Ishikawa (cell line): Measurements from ENCODE around the gene XRCC1.

Experiments used
- CEBPB ChIP-seq: IDR thresholded peaks from 2 replicates; pipeline ENCODE4 v1.6.1; 2012
- CREB1 ChIP-seq: IDR thresholded peaks from 2 replicates; pipeline ENCODE4 v1.6.1; 2012; ENCODE audit warnings: low read depth
- EGR1 ChIP-seq: IDR thresholded peaks from 2 replicates; pipeline ENCODE4 v1.6.1; 2012
- EP300 ChIP-seq: IDR thresholded peaks from 2 replicates; pipeline ENCODE4 v1.6.1; 2012; ENCODE audit warnings: borderline replicate concordance
- FOXM1 ChIP-seq: IDR thresholded peaks from 2 replicates; pipeline ENCODE4 v1.6.1; 2012; ENCODE audit warnings: low read depth, borderline replicate concordance
- NFIC ChIP-seq: IDR thresholded peaks from 2 replicates; pipeline ENCODE4 v1.6.1; 2012
- RAD21 ChIP-seq: IDR thresholded peaks from 2 replicates; pipeline ENCODE4 v1.6.1; 2012; ENCODE audit warnings: low read depth
- REST ChIP-seq: IDR thresholded peaks from 2 replicates; pipeline ENCODE4 v1.6.1; 2012; ENCODE audit warnings: low read depth, mild to moderate bottlenecking
- TAF1 ChIP-seq: IDR thresholded peaks from 2 replicates; pipeline ENCODE4 v1.6.1; 2012; ENCODE audit warnings: low read depth, mild to moderate bottlenecking
- TCF12 ChIP-seq: IDR thresholded peaks from 2 replicates; pipeline ENCODE4 v1.6.1; 2012; ENCODE audit warnings: low read depth
- TEAD4 ChIP-seq: IDR thresholded peaks from 2 replicates; pipeline ENCODE4 v1.6.1; 2012
- YY1 ChIP-seq: IDR thresholded peaks from 2 replicates; pipeline ENCODE4 v1.6.1; 2012; ENCODE audit warnings: low read depth
- ZBTB7A ChIP-seq: IDR thresholded peaks from 2 replicates; pipeline ENCODE4 v1.6.1; 2012; ENCODE audit warnings: low read depth
- TF ChIP-seq, protein P1 (sequence below): IDR thresholded peaks from 2 replicates; pipeline ENCODE4 v1.6.1; 2012
- TF ChIP-seq, protein P2 (sequence below): IDR thresholded peaks from 2 replicates; pipeline ENCODE4 v1.6.1; 2012

The XRCC1 gene

GRCh38 chr19:43620061-43621001 lies 45.0 kb upstream of the XRCC1 start:
- TF ChIP-seq NFIC (no peak), TEAD4 (no peak), CEBPB (no peak), ZBTB7A (no peak), EP300 (no peak), YY1 (no peak)
- TF ChIP-seq, protein P1, sequence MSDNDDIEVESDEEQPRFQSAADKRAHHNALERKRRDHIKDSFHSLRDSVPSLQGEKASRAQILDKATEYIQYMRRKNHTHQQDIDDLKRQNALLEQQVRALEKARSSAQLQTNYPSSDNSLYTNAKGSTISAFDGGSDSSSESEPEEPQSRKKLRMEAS = no peak; the same call in 1 of the 2 replicates

- TF ChIP-seq, protein P1 = peak; percentile 79
- no peak for TF ChIP-seq NFIC
- TF ChIP-seq FOXM1 = no peak
- peak; percentile 20; the same call in 1 of the 2 replicates for TF ChIP-seq TAF1
- no peak for TF ChIP-seq YY1
- TF ChIP-seq EP300 = no peak; the same call in 1 of the 2 replicates
- no peak for TF ChIP-seq EGR1
- TF ChIP-seq ZBTB7A = peak; percentile 88
- 0 out of 2 replicates have a peak, but pooled peaks have one; percentile 9 for TF ChIP-seq TEAD4
- no peak for TF ChIP-seq CREB1
- TF ChIP-seq RAD21 = no peak
These were observed 44.1 kb upstream of the XRCC1 start, which contains the start of gene ZNF428 for GRCh38 chr19:43619262-43620060. Gene ZNF428 (minus strand): TSS chr19:43619629. CDS start chr19:43614304, 5,325 bp downstream.

DNA sequence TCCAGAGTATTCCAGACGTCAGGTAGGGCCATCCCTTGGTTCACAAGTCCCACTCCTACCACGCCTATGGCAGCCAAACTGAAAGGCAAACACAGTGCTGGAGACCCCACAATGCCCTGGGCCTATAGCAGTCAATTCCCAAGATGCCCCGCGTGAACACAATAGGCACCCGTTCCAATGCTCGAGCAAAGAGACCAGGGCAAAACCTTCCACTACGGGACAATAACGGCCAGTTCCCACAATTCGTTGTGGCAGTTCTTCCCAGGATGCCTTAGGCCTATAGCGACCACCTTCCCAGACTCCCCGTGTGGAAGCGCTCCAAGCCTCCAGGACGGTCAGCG lies 43.6 kb upstream of the XRCC1 start:
- TF ChIP-seq ZBTB7A (no peak), TCF12 (no peak), CEBPB (no peak), TEAD4 (no peak), TAF1 (no peak), NFIC (no peak), EGR1 (no peak), EP300 (no peak), YY1 (no peak), CREB1 (no peak), FOXM1 (no peak), REST (no peak), RAD21 (no peak)
- TF ChIP-seq, protein P1 = no peak
- TF ChIP-seq, protein P2, sequence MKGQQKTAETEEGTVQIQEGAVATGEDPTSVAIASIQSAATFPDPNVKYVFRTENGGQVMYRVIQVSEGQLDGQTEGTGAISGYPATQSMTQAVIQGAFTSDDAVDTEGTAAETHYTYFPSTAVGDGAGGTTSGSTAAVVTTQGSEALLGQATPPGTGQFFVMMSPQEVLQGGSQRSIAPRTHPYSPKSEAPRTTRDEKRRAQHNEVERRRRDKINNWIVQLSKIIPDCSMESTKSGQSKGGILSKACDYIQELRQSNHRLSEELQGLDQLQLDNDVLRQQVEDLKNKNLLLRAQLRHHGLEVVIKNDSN = no peak

DNA sequence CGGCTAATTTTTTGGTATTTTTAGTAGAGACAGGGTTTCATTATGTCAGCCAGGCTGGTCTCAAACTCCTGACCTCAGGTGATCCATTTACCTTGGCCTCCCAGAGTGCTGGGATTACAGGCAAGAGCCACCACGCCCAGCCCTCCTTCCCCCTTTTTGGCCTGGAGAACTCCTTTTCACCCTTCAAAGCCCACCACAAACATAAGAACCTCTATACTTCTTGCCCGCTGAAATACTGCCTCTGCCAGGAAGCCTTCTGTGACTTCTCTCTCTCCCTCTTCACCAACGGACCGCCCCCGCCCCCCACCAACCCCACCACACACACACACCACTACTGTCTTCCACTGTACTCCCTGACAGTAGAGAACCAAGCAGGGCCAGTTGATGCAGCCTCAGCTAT lies 41.6 kb upstream of the XRCC1 start:
- TF ChIP-seq YY1 = no peak
- TF ChIP-seq TEAD4 = no peak
- TF ChIP-seq FOXM1 = no peak
- no peak for TF ChIP-seq ZBTB7A
- no peak for TF ChIP-seq CREB1
- no peak for TF ChIP-seq CEBPB
- TF ChIP-seq TCF12 = no peak
- TF ChIP-seq RAD21 = no peak

DNA sequence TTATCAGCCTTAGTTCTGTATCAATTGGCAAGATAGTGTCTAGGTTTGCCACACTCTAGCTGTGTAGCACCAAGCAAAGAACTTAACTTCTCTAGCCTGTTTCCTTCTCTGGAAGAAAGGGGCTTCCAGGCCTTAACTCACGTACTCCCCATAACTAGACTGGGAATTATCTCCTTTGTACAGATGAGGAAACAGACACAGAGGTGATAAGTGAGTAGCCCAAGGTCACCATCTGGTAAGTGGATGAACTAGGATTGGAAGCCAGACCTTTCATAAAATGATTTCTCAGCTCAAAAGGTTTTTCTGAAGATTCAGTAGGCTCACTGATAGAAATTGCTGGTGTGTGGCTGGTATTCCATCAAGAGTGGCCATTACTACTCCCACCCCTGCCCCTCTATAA lies 41.0 kb upstream of the XRCC1 start:
- TF ChIP-seq EP300 = no peak
- TF ChIP-seq YY1 = no peak
- no peak for TF ChIP-seq EGR1

DNA sequence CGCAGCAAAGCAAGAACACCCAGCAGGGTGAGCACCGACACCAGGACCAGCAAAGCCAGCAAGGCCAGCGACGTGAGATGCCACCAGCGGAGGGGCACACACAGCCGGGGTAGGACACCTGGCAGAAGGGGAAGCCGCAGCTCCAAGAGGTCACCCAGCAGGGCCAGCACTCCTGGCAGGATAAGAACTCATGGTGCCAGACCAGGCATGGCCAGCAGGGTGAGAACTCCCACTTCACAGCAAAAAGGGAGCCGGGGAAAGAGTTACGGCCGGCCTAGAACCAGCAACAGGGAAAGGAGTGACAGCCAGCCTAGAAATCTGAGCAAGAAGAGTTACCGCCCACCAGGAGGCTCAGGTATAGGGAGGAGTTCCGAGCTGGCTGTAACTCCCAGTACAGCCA lies 37.0 kb upstream of the XRCC1 start:
- TF ChIP-seq EGR1 (no peak), TCF12 (no peak)
- TF ChIP-seq, protein P1 = no peak

DNA sequence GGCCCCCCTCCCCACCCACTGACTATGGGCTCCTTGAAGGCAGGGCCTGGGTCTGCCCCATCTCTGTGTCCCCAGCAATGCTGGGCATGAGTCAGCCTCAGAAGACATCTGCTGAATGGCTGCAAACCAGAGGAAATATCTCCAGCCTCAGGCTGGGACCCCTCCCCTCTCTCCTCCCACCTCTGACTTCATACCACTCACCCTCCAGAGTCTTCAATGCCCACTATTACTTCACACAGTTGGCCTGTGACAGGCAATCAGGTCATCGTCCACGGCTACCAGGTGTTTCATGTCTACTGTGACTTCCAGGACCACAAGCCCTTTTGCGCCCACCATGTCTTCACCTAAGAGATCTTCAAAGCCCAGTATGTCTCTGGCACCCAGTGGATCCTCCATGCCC lies 36.5 kb upstream of the XRCC1 start, which contains the start of gene SRRM5:
SRRM5 (plus strand) TSS at position 301 of the 400 bp plus-strand sequence; CDS start at position 335, 34 bp downstream.
- TF ChIP-seq, protein P2 = no peak
- TF ChIP-seq CREB1 (no peak), FOXM1 (no peak), YY1 (no peak), RAD21 (no peak), NFIC (no peak), TEAD4 (no peak), ZBTB7A (no peak), TAF1 (no peak), TCF12 (no peak), EP300 (no peak), EGR1 (no peak), CEBPB (no peak), REST (no peak)
- TF ChIP-seq, protein P1 = no peak
